GM13976 (cell line): ENCODE data around the gene UBA52.

Experiments
- DNase-seq: peaks from one replicate; pipeline ENCODE4 v3.0.0; 2012; ENCODE audit warnings: low spot score
- CTCF ChIP-seq: IDR thresholded peaks from 2 replicates; pipeline ENCODE4 v1.5.1; 2012; ENCODE audit warnings: borderline replicate concordance, mild to moderate bottlenecking; ENCODE audit not compliant: insufficient read depth; ENCODE audit errors: extremely low read depth, missing control alignments, control extremely low read depth
- in situ Hi-C: fragments of 300-500 bp; cut with MboI; formaldehyde crosslinking; loops from one replicate; pipeline ENCODE4 v1.12.0; 2022; ENCODE audit warnings: low sequenced_read_pairs, mixed read lengths, inconsistent platforms; ENCODE audit not compliant: unreplicated experiment

The UBA52 gene

GRCh38 chr19:18620902-18621301, 49.2 kb downstream of the UBA52 start:
- in situ Hi-C loops: no loop called here
- DNase-seq: no peak
- no peak for TF ChIP-seq CTCF

- TF ChIP-seq CTCF: no peak
- DNase-seq: no peak
- in situ Hi-C loops: no loop called here
Measured at GRCh38 chr19:18626906-18627305, 55.2 kb downstream of the UBA52 start.
